Small intestine (tissue), 16 donors: ENCODE data around the gene C4orf51. TPM values are rescaled to one million over a fixed set of nuclear protein-coding genes. Genes with fewer than 3 reads are reported as not detected.
"Not testable (repeated sequence)": the region's sequence is repeated elsewhere in the genome, so short reads cannot be mapped to it uniquely, and the experiment has no call there.

Experiments used
- DNase-seq, 2 donors: peaks; one replicate each; pipeline versions ENCODE4 v3.0.0 to v3.0.0-alpha.2; 2013
- FAIRE-seq: peaks from 2 replicates; lab custom pipeline; 2012; peaks lifted over from hg19 to GRCh38; lab: Jason Lieb, UNC
- H3K27ac ChIP-seq, 3 donors: one replicate each; pipeline ENCODE4 v1.5.1; 2013; ENCODE audit warnings: low read length in 2 of 3, mild to moderate bottlenecking in 2 of 3, control low read depth in 1 of 3, inconsistent platforms in 1 of 3, low read depth in 1 of 3, moderate library complexity in 1 of 3
- H3K27me3 ChIP-seq, 3 donors: one replicate each; pipeline ENCODE4 v1.6.1; 2013; ENCODE audit warnings: low read length in 3 of 3, inconsistent platforms in 1 of 3; ENCODE audit not compliant: control insufficient read depth in 3 of 3, insufficient read depth in 3 of 3
- H3K36me3 ChIP-seq, 3 donors: one replicate each; pipeline ENCODE4 v1.6.1; 2013; ENCODE audit warnings: low read length in 3 of 3, inconsistent platforms in 1 of 3, low read depth in 1 of 3, mild to moderate bottlenecking in 1 of 3, moderate library complexity in 1 of 3; ENCODE audit not compliant: control insufficient read depth in 3 of 3, insufficient read depth in 2 of 3
- H3K4me1 ChIP-seq, 3 donors: one replicate each; pipeline ENCODE4 v1.6.1; 2013; ENCODE audit warnings: low read length in 2 of 3, inconsistent platforms in 1 of 3, low read depth in 1 of 3, mild to moderate bottlenecking in 1 of 3, moderate library complexity in 1 of 3; ENCODE audit not compliant: control insufficient read depth in 3 of 3, insufficient read depth in 2 of 3
- H3K4me3 ChIP-seq, 3 donors: one replicate each; pipeline ENCODE4 v1.5.1; 2013; ENCODE audit warnings: low read length in 3 of 3, control low read depth in 1 of 3, inconsistent platforms in 1 of 3, low read depth in 1 of 3, mild to moderate bottlenecking in 1 of 3, moderate library complexity in 1 of 3
- H3K9me3 ChIP-seq, 2 donors: one replicate each; pipeline ENCODE4 v1.6.1; 2013; ENCODE audit warnings: low read depth in 1 of 2, low read length in 1 of 2; ENCODE audit not compliant: control insufficient read depth in 2 of 2, insufficient read depth in 1 of 2
- WGBS, 3 donors: extraction: QIAGEN DNeasy Blood & Tissue Kit; methylation state at CpG; one replicate each; pipeline ENCODE4 v1.1.7; 2013; 5-methylcytosine and 5-hydroxymethylcytosine counted together
- long read RNA-seq, 10 donors: transcript quantifications; one replicate each; lab custom pipeline, GENCODE V29; 2026
- polyA plus RNA-seq, 4 donors: library from polyadenylated mRNA; stranded (reverse) in 3 of 4; unstranded in 1 of 4; fragments of 200-250 nt in 3 of 4; fragments of 120-200 nt in 1 of 4; gene quantifications; one replicate each; pipeline versions ENCODE4 v1.2.1 to v1.2.3, GENCODE V29; 2013
- donor health status: healthy with polysubstance abuse.
- donor health status: control.
- donor health status: control.
- donor health status: Bipolar disorder and iron deficiency.
- donor health status: healthy.

C4orf51 gene
- not detected for polyA plus RNA-seq
- long read RNA-seq, donor 1 = 0 reads
- long read RNA-seq, donor 2 = 0 reads
- long read RNA-seq, donor 3, partial matches to known transcripts = 6 of 6 reads
- long read RNA-seq, donor 3, other reads (novel, unspliced or antisense) = 0 of 6 reads
- long read RNA-seq, donor 4 = 0 reads
- long read RNA-seq, donor 5 = 0 reads
- long read RNA-seq, donor 6 = 0 reads
- long read RNA-seq, donor 7 = 0 reads
- long read RNA-seq, donor 8 = 0 reads
- long read RNA-seq, donor 9 = 0 reads
- long read RNA-seq, donor 10, partial matches to known transcripts = 10 of 10 reads
- long read RNA-seq, donor 10, other reads (novel, unspliced or antisense) = 0 of 10 reads

GRCh38 chr4:145679991-145680455 is at the start of gene C4orf51:
C4orf51 (plus strand) TSS chr4:145680146; CDS start chr4:145680204, 58 bp downstream.
- Histone ChIP-seq H3K27ac (peak within 1 kb of the TSS; percentile 15 to 69 (median 65)), H3K36me3 (no peaks in the 10 kb centered on the region), H3K27me3 (no peaks in the 10 kb centered on the region), H3K4me3 (no peak within 1 kb of the TSS), H3K4me1 (peaks cover 0 to 21% (median 0%) of the 10 kb centered on the region in 3 donors), H3K9me3 (no peaks in the 10 kb centered on the region)
- WGBS, 3 donors = 16 to 23% (median 22%) methylated on average over 6 of the region's 6 CpGs
- FAIRE-seq (peak; percentile 23), DNase-seq (peak; percentile 78 to 89)

GRCh38 chr4:145635117-145635516 is 44.8 kb upstream of the C4orf51 start:
- no peak overlapping the region for H3K4me3 ChIP-seq
- no peak overlapping the region for H3K27ac ChIP-seq
- H3K4me1 ChIP-seq = no peaks in the 10 kb centered on the region
- H3K36me3 ChIP-seq = peaks cover 0 to 15% (median 3%) of the 10 kb centered on the region in 3 donors
- peaks cover 0 to 4% of the 10 kb centered on the region in 2 donors for H3K9me3 ChIP-seq
- FAIRE-seq (no peak), DNase-seq (no peak)
- 87 to 94% (median 88%) methylated on average over 1 of the region's 1 CpG for WGBS, 3 donors
- no peaks in the 10 kb centered on the region for H3K27me3 ChIP-seq

- no peak overlapping the region for H3K27ac ChIP-seq
- DNase-seq (no peak), FAIRE-seq (no peak)
- H3K36me3 ChIP-seq = peaks cover 0 to 18% (median 5%) of the 10 kb centered on the region in 3 donors
- no peaks in the 10 kb centered on the region for H3K4me1 ChIP-seq
- no peaks in the 10 kb centered on the region for H3K27me3 ChIP-seq
- no peak overlapping the region for H3K4me3 ChIP-seq
- H3K9me3 ChIP-seq = peaks cover 0 to 4% of the 10 kb centered on the region in 2 donors
Observed at GRCh38 chr4:145635630-145636029, 44.3 kb upstream of the C4orf51 start.

GRCh38 chr4:145639186-145639698 is 40.7 kb upstream of the C4orf51 start:
- FAIRE-seq = no peak
- peaks cover 5 to 13% (median 9%) of the 10 kb centered on the region in 3 donors for H3K36me3 ChIP-seq
- 88 to 93% (median 91%) methylated on average over 6 of the region's 6 CpGs for WGBS, 3 donors

GRCh38 chr4:145640236-145640635 is 39.7 kb upstream of the C4orf51 start:
- DNase-seq, H3K4me1 ChIP-seq, H3K9me3 ChIP-seq, FAIRE-seq, H3K27me3 ChIP-seq, H3K4me3 ChIP-seq, H3K27ac ChIP-seq: not testable (repeated sequence)
- H3K36me3 ChIP-seq = peaks cover 5 to 14% (median 5%) of the 10 kb centered on the region in 3 donors
- 73 to 92% (median 85%) methylated on average over 2 of the region's 2 CpGs for WGBS, 3 donors

More at GRCh38 chr4:145639186-145639698, 40.7 kb upstream of the C4orf51 start:
- Histone ChIP-seq H3K4me3 (no peak overlapping the region), H3K9me3 (no peaks in the 10 kb centered on the region), H3K27ac (no peak overlapping the region), H3K4me1 (no peaks in the 10 kb centered on the region), H3K27me3 (no peaks in the 10 kb centered on the region)
- DNase-seq = no peak

- Histone ChIP-seq H3K4me3 (no peak overlapping the region), H3K27ac (no peak overlapping the region), H3K36me3 (peaks cover 5 to 22% (median 10%) of the 10 kb centered on the region in 3 donors), H3K9me3 (no peaks in the 10 kb centered on the region), H3K4me1 (no peaks in the 10 kb centered on the region), H3K27me3 (no peaks in the 10 kb centered on the region)
- DNase-seq (no peak), FAIRE-seq (no peak)
- 90 to 93% (median 92%) methylated on average over 1 of the region's 1 CpG for WGBS, 3 donors
Observed at GRCh38 chr4:145643295-145643694, 36.7 kb upstream of the C4orf51 start.

GRCh38 chr4:145644699-145645098 is 35.2 kb upstream of the C4orf51 start:
- H3K27ac ChIP-seq = no peak overlapping the region
- no peak for DNase-seq
- FAIRE-seq = no peak

GRCh38 chr4:145656156-145656555 is 23.8 kb upstream of the C4orf51 start:
- Histone ChIP-seq H3K36me3 (peaks cover 8 to 19% (median 18%) of the 10 kb centered on the region in 3 donors), H3K27me3 (no peaks in the 10 kb centered on the region), H3K9me3 (peaks cover 0 to 11% of the 10 kb centered on the region in 2 donors), H3K4me3 (no peak overlapping the region), H3K27ac (no peak overlapping the region), H3K4me1 (no peaks in the 10 kb centered on the region)
- 64 to 84% (median 77%) methylated on average over 1 of the region's 1 CpG for WGBS, 3 donors
- DNase-seq = no peak
- FAIRE-seq = no peak

More at GRCh38 chr4:145644699-145645098, 35.2 kb upstream of the C4orf51 start:
- no peaks in the 10 kb centered on the region for H3K27me3 ChIP-seq
- WGBS, 3 donors = 92 to 95% (median 95%) methylated on average over 3 of the region's 3 CpGs
- H3K9me3 ChIP-seq = no peaks in the 10 kb centered on the region
- H3K4me3 ChIP-seq = no peak overlapping the region
- H3K4me1 ChIP-seq = no peaks in the 10 kb centered on the region
- H3K36me3 ChIP-seq = peaks cover 3 to 22% (median 21%) of the 10 kb centered on the region in 3 donors
